ENCODE data around the gene ZNF827.

The ZNF827 gene

GRCh38 chr4:145815626-145816025 is 123.0 kb downstream of the ZNF827 start:
- Histone ChIP-seq H3K9me3 (ENCODE audit: control insufficient read depth, insufficient read depth, low read length) (peaks cover 1% of the 10 kb centered on the region; the same call in 1 of the 2 replicates), H3K9ac (ENCODE audit: low read depth, low read length) (no peak overlapping the region), H3K36me3 (ENCODE audit: control insufficient read depth, insufficient read depth, low read length) (peaks cover 73% of the 10 kb centered on the region), H3K27me3 (ENCODE audit: control insufficient read depth, insufficient read depth, low read length) (no peaks in the 10 kb centered on the region), H3K4me1 (ENCODE audit: control insufficient read depth, insufficient read depth, low read length) (no peaks in the 10 kb centered on the region), H3K27ac (ENCODE audit: low read depth, low read length) (no peak overlapping the region), H3K4me3 (ENCODE audit: low read depth, low read length) (no peak overlapping the region)

- Histone ChIP-seq H3K27ac (ENCODE audit: low read depth, low read length) (no peak overlapping the region), H3K9me3 (ENCODE audit: control insufficient read depth, insufficient read depth, low read length) (peaks cover 6% of the 10 kb centered on the region), H3K27me3 (ENCODE audit: control insufficient read depth, insufficient read depth, low read length) (no peaks in the 10 kb centered on the region), H3K4me3 (ENCODE audit: low read depth, low read length) (no peak overlapping the region), H3K4me1 (ENCODE audit: control insufficient read depth, insufficient read depth, low read length) (no peaks in the 10 kb centered on the region), H3K36me3 (ENCODE audit: control insufficient read depth, insufficient read depth, low read length) (peaks cover 74% of the 10 kb centered on the region), H3K9ac (ENCODE audit: low read depth, low read length) (no peak overlapping the region)
These were observed 123.5 kb downstream of the ZNF827 start for GRCh38 chr4:145815027-145815612.

GRCh38 chr4:145814246-145814645 is 124.4 kb downstream of the ZNF827 start:
- Histone ChIP-seq H3K9me3 (ENCODE audit: control insufficient read depth, insufficient read depth, low read length) (peaks cover 15% of the 10 kb centered on the region), H3K27ac (ENCODE audit: low read depth, low read length) (no peak overlapping the region), H3K4me3 (ENCODE audit: low read depth, low read length) (no peak overlapping the region), H3K9ac (ENCODE audit: low read depth, low read length) (no peak overlapping the region), H3K4me1 (ENCODE audit: control insufficient read depth, insufficient read depth, low read length) (no peaks in the 10 kb centered on the region), H3K36me3 (ENCODE audit: control insufficient read depth, insufficient read depth, low read length) (peaks cover 69% of the 10 kb centered on the region), H3K27me3 (ENCODE audit: control insufficient read depth, insufficient read depth, low read length) (no peaks in the 10 kb centered on the region)

GRCh38 chr4:145812919-145813318 is 125.7 kb downstream of the ZNF827 start:
- Histone ChIP-seq H3K9ac (ENCODE audit: low read depth, low read length) (no peak overlapping the region), H3K27me3 (ENCODE audit: control insufficient read depth, insufficient read depth, low read length) (no peaks in the 10 kb centered on the region), H3K4me3 (ENCODE audit: low read depth, low read length) (no peak overlapping the region), H3K36me3 (ENCODE audit: control insufficient read depth, insufficient read depth, low read length) (peaks cover 70% of the 10 kb centered on the region), H3K9me3 (ENCODE audit: control insufficient read depth, insufficient read depth, low read length) (peaks cover 16% of the 10 kb centered on the region), H3K27ac (ENCODE audit: low read depth, low read length) (no peak overlapping the region), H3K4me1 (ENCODE audit: control insufficient read depth, insufficient read depth, low read length) (peaks cover 7% of the 10 kb centered on the region)

GRCh38 chr4:145808848-145809512 is 129.6 kb downstream of the ZNF827 start:
- Histone ChIP-seq H3K4me1 (ENCODE audit: control insufficient read depth, insufficient read depth, low read length) (peaks cover 24% of the 10 kb centered on the region), H3K4me3 (ENCODE audit: low read depth, low read length) (no peak overlapping the region), H3K27ac (ENCODE audit: low read depth, low read length) (peak overlapping the region; percentile 86), H3K9ac (ENCODE audit: low read depth, low read length) (no peak overlapping the region), H3K27me3 (ENCODE audit: control insufficient read depth, insufficient read depth, low read length) (no peaks in the 10 kb centered on the region), H3K9me3 (ENCODE audit: control insufficient read depth, insufficient read depth, low read length) (peaks cover 16% of the 10 kb centered on the region), H3K36me3 (ENCODE audit: control insufficient read depth, insufficient read depth, low read length) (peaks cover 42% of the 10 kb centered on the region)

GRCh38 chr4:145808021-145808650 is 130.5 kb downstream of the ZNF827 start:
- H3K9ac ChIP-seq (ENCODE audit: low read depth, low read length): no peak overlapping the region
- H3K4me3 ChIP-seq (ENCODE audit: low read depth, low read length): no peak overlapping the region
- H3K27ac ChIP-seq (ENCODE audit: low read depth, low read length): peak overlapping the region; percentile 86

GRCh38 chr4:145805490-145805889 is 133.1 kb downstream of the ZNF827 start:
- Histone ChIP-seq H3K4me3 (ENCODE audit: low read depth, low read length) (no peak overlapping the region), H3K27me3 (ENCODE audit: control insufficient read depth, insufficient read depth, low read length) (no peaks in the 10 kb centered on the region), H3K4me1 (ENCODE audit: control insufficient read depth, insufficient read depth, low read length) (peaks cover 33% of the 10 kb centered on the region), H3K36me3 (ENCODE audit: control insufficient read depth, insufficient read depth, low read length) (peaks cover 15% of the 10 kb centered on the region; the same call in 1 of the 2 replicates), H3K27ac (ENCODE audit: low read depth, low read length) (no peak overlapping the region), H3K9me3 (ENCODE audit: control insufficient read depth, insufficient read depth, low read length) (peaks cover 13% of the 10 kb centered on the region), H3K9ac (ENCODE audit: low read depth, low read length) (no peak overlapping the region)

More at GRCh38 chr4:145808021-145808650, 130.5 kb downstream of the ZNF827 start:
- H3K36me3 ChIP-seq (ENCODE audit: control insufficient read depth, insufficient read depth, low read length): peaks cover 35% of the 10 kb centered on the region
- H3K27me3 ChIP-seq (ENCODE audit: control insufficient read depth, insufficient read depth, low read length): no peaks in the 10 kb centered on the region
- H3K9me3 ChIP-seq (ENCODE audit: control insufficient read depth, insufficient read depth, low read length): peaks cover 16% of the 10 kb centered on the region
- H3K4me1 ChIP-seq (ENCODE audit: control insufficient read depth, insufficient read depth, low read length): peaks cover 26% of the 10 kb centered on the region

GRCh38 chr4:145804116-145804515 is 134.5 kb downstream of the ZNF827 start:
- Histone ChIP-seq H3K27ac (ENCODE audit: low read depth, low read length) (no peak overlapping the region), H3K36me3 (ENCODE audit: control insufficient read depth, insufficient read depth, low read length) (peaks cover 10% of the 10 kb centered on the region; the same call in 1 of the 2 replicates), H3K27me3 (ENCODE audit: control insufficient read depth, insufficient read depth, low read length) (no peaks in the 10 kb centered on the region), H3K4me1 (ENCODE audit: control insufficient read depth, insufficient read depth, low read length) (peaks cover 33% of the 10 kb centered on the region), H3K4me3 (ENCODE audit: low read depth, low read length) (no peak overlapping the region), H3K9me3 (ENCODE audit: control insufficient read depth, insufficient read depth, low read length) (no peaks in the 10 kb centered on the region), H3K9ac (ENCODE audit: low read depth, low read length) (no peak overlapping the region)

- H3K27ac ChIP-seq (ENCODE audit: low read depth, low read length): no peak overlapping the region
- no peak overlapping the region for H3K4me3 ChIP-seq (ENCODE audit: low read depth, low read length)
- peaks cover 9% of the 10 kb centered on the region; the same call in 1 of the 2 replicates for H3K4me1 ChIP-seq (ENCODE audit: control insufficient read depth, insufficient read depth, low read length)
These were observed 139.4 kb downstream of the ZNF827 start for GRCh38 chr4:145799223-145799622.

GRCh38 chr4:145797278-145797677 is 141.3 kb downstream of the ZNF827 start:
- Histone ChIP-seq H3K9me3 (ENCODE audit: control insufficient read depth, insufficient read depth, low read length) (no peaks in the 10 kb centered on the region), H3K4me1 (ENCODE audit: control insufficient read depth, insufficient read depth, low read length) (peaks cover 9% of the 10 kb centered on the region; the same call in 1 of the 2 replicates), H3K27ac (ENCODE audit: low read depth, low read length) (no peak overlapping the region), H3K36me3 (ENCODE audit: control insufficient read depth, insufficient read depth, low read length) (0 out of 2 replicates have a peak, but pooled peaks cover 5% of the 10 kb centered on the region), H3K9ac (ENCODE audit: low read depth, low read length) (no peak overlapping the region), H3K4me3 (ENCODE audit: low read depth, low read length) (no peak overlapping the region), H3K27me3 (ENCODE audit: control insufficient read depth, insufficient read depth, low read length) (no peaks in the 10 kb centered on the region)

More at GRCh38 chr4:145799223-145799622, 139.4 kb downstream of the ZNF827 start:
- H3K36me3 ChIP-seq (ENCODE audit: control insufficient read depth, insufficient read depth, low read length): 0 out of 2 replicates have a peak, but pooled peaks cover 5% of the 10 kb centered on the region
- H3K9me3 ChIP-seq (ENCODE audit: control insufficient read depth, insufficient read depth, low read length): no peaks in the 10 kb centered on the region
- no peaks in the 10 kb centered on the region for H3K27me3 ChIP-seq (ENCODE audit: control insufficient read depth, insufficient read depth, low read length)
- H3K9ac ChIP-seq (ENCODE audit: low read depth, low read length): no peak overlapping the region

- no peak overlapping the region for H3K4me3 ChIP-seq (ENCODE audit: low read depth, low read length)
- H3K4me1 ChIP-seq (ENCODE audit: control insufficient read depth, insufficient read depth, low read length): peaks cover 13% of the 10 kb centered on the region; the same call in 1 of the 2 replicates
- 0 out of 2 replicates have a peak, but pooled peaks cover 5% of the 10 kb centered on the region for H3K36me3 ChIP-seq (ENCODE audit: control insufficient read depth, insufficient read depth, low read length)
- H3K27me3 ChIP-seq (ENCODE audit: control insufficient read depth, insufficient read depth, low read length): no peaks in the 10 kb centered on the region
- no peaks in the 10 kb centered on the region for H3K9me3 ChIP-seq (ENCODE audit: control insufficient read depth, insufficient read depth, low read length)
- no peak overlapping the region for H3K27ac ChIP-seq (ENCODE audit: low read depth, low read length)
- no peak overlapping the region for H3K9ac ChIP-seq (ENCODE audit: low read depth, low read length)
These were observed 142.3 kb downstream of the ZNF827 start for GRCh38 chr4:145796346-145796745.

Measured in HUES48 (cell line).